GM12875 (cell line): ENCODE results near the gene SAA1.

ENCODE experiments used
- H3K4me3 ChIP-seq: one replicate; pipeline ENCODE4 v1.5.1; 2011; ENCODE audit warnings: low read depth, low read length, control low read depth
- CTCF ChIP-seq: IDR thresholded peaks from 2 replicates; pipeline ENCODE4 v1.5.1; 2011; ENCODE audit warnings: low read depth, mild to moderate bottlenecking, control low read depth, inconsistent platforms, low read length, moderate library complexity, borderline replicate concordance; ENCODE audit not compliant: insufficient read depth

Gene SAA1

GRCh38 chr11:18277565-18278271 lies 11.7 kb downstream of the SAA1 start:
- H3K4me3 ChIP-seq, result no peak overlapping the region
- TF ChIP-seq CTCF, result no peak

- TF ChIP-seq CTCF, result no peak
- H3K4me3 ChIP-seq, result no peak overlapping the region
Measured at GRCh38 chr11:18280438-18281045, 14.5 kb downstream of the SAA1 start.

- no peak for TF ChIP-seq CTCF
- H3K4me3 ChIP-seq, result no peak overlapping the region
Measured at GRCh38 chr11:18282626-18283025, 16.6 kb downstream of the SAA1 start.

GRCh38 chr11:18285841-18286240 lies 19.8 kb downstream of the SAA1 start:
- H3K4me3 ChIP-seq, result no peak overlapping the region

GRCh38 chr11:18288911-18289310 lies 22.8 kb downstream of the SAA1 start:
- no peak overlapping the region for H3K4me3 ChIP-seq
- TF ChIP-seq CTCF, result no peak

More at GRCh38 chr11:18285841-18286240, 19.8 kb downstream of the SAA1 start:
- TF ChIP-seq CTCF, result no peak

GRCh38 chr11:18294862-18295261 lies 28.8 kb downstream of the SAA1 start:
- no peak for TF ChIP-seq CTCF
- H3K4me3 ChIP-seq, result no peak overlapping the region

GRCh38 chr11:18295316-18295715 lies 29.3 kb downstream of the SAA1 start:
- no peak overlapping the region for H3K4me3 ChIP-seq
- TF ChIP-seq CTCF, result no peak
